ENCODE measurements around the gene OMP. TPM values are rescaled to one million over a fixed set of nuclear protein-coding genes. Genes with fewer than 3 reads are reported as not detected.

The OMP gene
- total RNA-seq, 1 donor from 2014 or later: not detected

GRCh38 chr11:77118086-77118485 is 15.4 kb downstream of the OMP start:
- Mint-ChIP-seq H3K9me3 (no peaks in the 10 kb centered on the region), H3K27ac (no peak overlapping the region), H3K4me1 (ENCODE audit: low read depth) (peaks cover 5% of the 10 kb centered on the region), H3K4me3 (ENCODE audit: low read depth) (no peak overlapping the region), H3K36me3 (ENCODE audit: low read depth) (no peaks in the 10 kb centered on the region), H3K27me3 (ENCODE audit: low read depth) (no peaks in the 10 kb centered on the region)
- intact Hi-C loops (cut with micrococcal nuclease): no loop called here
- DNase-seq (ENCODE audit: low spot score): no peak

DNA sequence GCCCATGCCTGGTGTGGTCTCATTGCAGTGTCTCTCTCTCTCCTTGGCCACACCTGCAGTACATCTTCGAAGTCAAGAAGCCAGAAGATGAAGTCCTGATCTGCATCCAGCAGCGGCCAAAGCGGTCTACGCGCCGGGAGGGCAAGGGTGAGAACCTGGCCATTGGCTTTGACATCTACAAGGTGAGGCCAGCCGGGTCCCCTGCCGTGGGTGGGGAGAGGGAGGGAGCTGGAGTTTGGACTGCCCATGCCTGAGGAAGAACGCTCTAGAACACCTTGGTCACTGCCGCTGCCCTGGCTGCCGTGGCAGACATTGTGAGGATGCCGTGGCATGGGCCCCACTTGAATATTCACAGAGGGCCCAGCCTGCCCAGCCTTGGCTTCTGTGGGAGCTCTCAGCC is 16.3 kb downstream of the OMP start:
- intact Hi-C loops (cut with micrococcal nuclease): no loop called here
- no peak overlapping the region for H3K27ac Mint-ChIP-seq
- H3K4me3 Mint-ChIP-seq (ENCODE audit: low read depth): no peak overlapping the region
- H3K9me3 Mint-ChIP-seq: no peaks in the 10 kb centered on the region
- no peaks in the 10 kb centered on the region for H3K36me3 Mint-ChIP-seq (ENCODE audit: low read depth)
- H3K4me1 Mint-ChIP-seq (ENCODE audit: low read depth): peaks cover 2% of the 10 kb centered on the region
- H3K27me3 Mint-ChIP-seq (ENCODE audit: low read depth): no peaks in the 10 kb centered on the region
- no peak for DNase-seq (ENCODE audit: low spot score)

DNA sequence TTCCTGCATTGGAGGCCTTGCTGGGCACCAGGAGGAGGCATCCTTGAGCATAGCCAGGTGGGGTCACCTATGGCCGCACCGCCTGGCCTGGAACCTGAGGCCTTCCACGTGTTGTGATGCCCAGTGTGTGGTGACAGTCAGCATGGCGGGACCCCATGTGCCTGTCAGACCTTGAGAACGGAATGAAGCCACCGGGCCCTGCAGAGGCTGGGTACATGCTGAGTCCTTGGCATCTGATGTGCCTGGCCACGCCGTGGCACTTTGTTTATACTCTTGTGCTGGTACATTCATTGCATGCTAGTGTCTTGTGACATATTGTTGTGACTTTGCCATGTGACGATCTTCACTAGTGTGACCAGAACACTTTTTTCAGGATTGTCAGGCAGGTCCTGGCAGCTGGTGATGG is 16.9 kb downstream of the OMP start:
- no peaks in the 10 kb centered on the region for H3K27me3 Mint-ChIP-seq (ENCODE audit: low read depth)
- H3K36me3 Mint-ChIP-seq (ENCODE audit: low read depth): no peaks in the 10 kb centered on the region
- intact Hi-C loops (cut with micrococcal nuclease): no loop called here
- no peak overlapping the region for H3K27ac Mint-ChIP-seq
- peaks cover 2% of the 10 kb centered on the region for H3K4me1 Mint-ChIP-seq (ENCODE audit: low read depth)
- H3K9me3 Mint-ChIP-seq: no peaks in the 10 kb centered on the region
- H3K4me3 Mint-ChIP-seq (ENCODE audit: low read depth): no peak overlapping the region
- DNase-seq (ENCODE audit: low spot score): no peak

DNA sequence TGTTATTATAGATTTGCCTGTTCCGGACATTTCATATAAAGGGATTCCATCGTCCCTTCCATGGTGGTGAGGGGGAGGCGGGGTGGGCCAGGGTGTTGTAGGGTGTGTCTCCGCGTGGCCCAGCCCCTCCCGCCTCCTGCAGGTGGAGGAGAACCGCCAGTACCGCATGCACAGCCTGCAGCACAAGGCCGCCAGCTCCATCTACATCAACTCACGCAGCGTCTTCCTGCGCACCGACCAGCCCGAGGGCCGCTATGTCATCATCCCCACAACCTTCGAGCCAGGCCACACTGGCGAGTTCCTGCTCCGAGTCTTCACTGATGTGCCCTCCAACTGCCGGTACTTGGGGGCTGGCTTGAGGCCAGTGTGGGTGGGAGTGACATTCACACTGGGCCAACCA is 17.9 kb downstream of the OMP start:
- Mint-ChIP-seq H3K4me1 (ENCODE audit: low read depth) (peaks cover 2% of the 10 kb centered on the region), H3K27ac (no peak overlapping the region), H3K27me3 (ENCODE audit: low read depth) (no peaks in the 10 kb centered on the region), H3K4me3 (ENCODE audit: low read depth) (no peak overlapping the region), H3K36me3 (ENCODE audit: low read depth) (no peaks in the 10 kb centered on the region), H3K9me3 (no peaks in the 10 kb centered on the region)
- DNase-seq (ENCODE audit: low spot score): no peak
- intact Hi-C loops (cut with micrococcal nuclease): no loop called here

DNA sequence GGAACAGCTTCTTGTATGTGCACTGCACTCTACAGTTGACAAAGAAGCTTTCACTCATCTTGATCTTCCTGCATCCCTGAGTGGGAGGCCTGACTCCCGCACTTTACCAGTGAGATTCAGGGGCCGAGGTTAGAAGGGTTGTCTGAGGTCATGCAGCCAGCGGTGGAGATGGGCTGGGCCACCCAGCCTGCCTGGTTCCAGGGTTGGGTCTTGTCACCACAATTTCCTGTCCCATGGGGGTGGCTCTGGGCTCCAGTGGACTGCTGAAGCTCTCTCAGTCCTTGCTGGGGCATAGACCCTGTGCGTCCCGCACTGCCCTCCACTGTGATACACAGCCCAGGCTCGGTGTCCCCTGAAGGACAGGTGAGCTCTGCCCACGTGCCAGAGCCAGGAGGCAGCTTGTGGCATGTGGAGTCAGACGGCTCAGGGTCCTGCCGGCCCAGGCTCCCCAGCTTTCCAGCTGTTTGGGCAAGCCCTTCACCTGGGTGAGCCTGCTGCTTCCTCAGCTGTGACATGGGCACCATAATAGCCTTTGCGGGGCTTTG is 18.5 kb downstream of the OMP start:
- H3K4me1 Mint-ChIP-seq (ENCODE audit: low read depth): peaks cover 2% of the 10 kb centered on the region
- H3K9me3 Mint-ChIP-seq: no peaks in the 10 kb centered on the region
- no peaks in the 10 kb centered on the region for H3K36me3 Mint-ChIP-seq (ENCODE audit: low read depth)
- no peak overlapping the region for H3K4me3 Mint-ChIP-seq (ENCODE audit: low read depth)
- H3K27ac Mint-ChIP-seq: no peak overlapping the region
- no peaks in the 10 kb centered on the region for H3K27me3 Mint-ChIP-seq (ENCODE audit: low read depth)
- intact Hi-C loops (cut with micrococcal nuclease): no loop called here
- no peak for DNase-seq (ENCODE audit: low spot score)

- Mint-ChIP-seq H3K27me3 (ENCODE audit: low read depth) (no peaks in the 10 kb centered on the region), H3K4me1 (ENCODE audit: low read depth) (peaks cover 2% of the 10 kb centered on the region), H3K27ac (no peak overlapping the region), H3K36me3 (ENCODE audit: low read depth) (no peaks in the 10 kb centered on the region), H3K9me3 (no peaks in the 10 kb centered on the region), H3K4me3 (ENCODE audit: low read depth) (no peak overlapping the region)
- intact Hi-C loops (cut with micrococcal nuclease): no loop called here
- DNase-seq (ENCODE audit: low spot score): no peak
Measured at GRCh38 chr11:77121876-77122575, 19.4 kb downstream of the OMP start.

DNA sequence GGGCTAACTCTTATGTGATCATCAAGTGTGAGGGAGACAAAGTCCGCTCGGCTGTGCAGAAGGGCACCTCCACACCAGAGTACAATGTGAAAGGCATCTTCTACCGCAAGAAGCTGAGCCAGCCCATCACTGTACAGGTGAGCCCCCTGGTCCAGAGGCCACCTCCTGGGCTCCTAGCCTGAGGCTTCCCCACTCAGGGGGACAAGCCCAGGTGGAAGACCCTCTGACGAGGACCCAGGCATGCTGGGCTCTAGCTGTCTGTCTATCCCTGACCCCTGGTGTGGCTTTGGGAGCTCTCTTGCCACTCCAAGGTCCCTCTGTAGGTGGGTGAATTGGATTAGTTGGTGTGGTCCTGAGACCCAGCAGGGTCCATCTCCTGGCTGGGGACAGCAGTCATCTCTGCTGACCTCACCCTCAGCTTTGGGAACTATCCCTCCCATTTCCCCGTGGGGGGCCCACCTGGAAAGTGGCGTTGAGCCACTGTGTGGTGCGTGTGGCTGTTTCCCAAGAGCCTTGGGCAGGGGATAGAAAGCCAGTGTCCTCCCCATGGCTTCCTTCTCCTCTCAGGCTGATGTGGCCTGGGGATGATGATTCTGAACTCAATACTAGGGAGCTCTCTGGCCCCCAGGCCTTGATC is 20.1 kb downstream of the OMP start:
- no peaks in the 10 kb centered on the region for H3K9me3 Mint-ChIP-seq
- no peaks in the 10 kb centered on the region for H3K36me3 Mint-ChIP-seq (ENCODE audit: low read depth)
- H3K27ac Mint-ChIP-seq: no peak overlapping the region
- peaks cover 2% of the 10 kb centered on the region for H3K4me1 Mint-ChIP-seq (ENCODE audit: low read depth)
- H3K27me3 Mint-ChIP-seq (ENCODE audit: low read depth): peaks cover 3% of the 10 kb centered on the region
- DNase-seq (ENCODE audit: low spot score): no peak
- intact Hi-C loops (cut with micrococcal nuclease): no loop called here
- no peak overlapping the region for H3K4me3 Mint-ChIP-seq (ENCODE audit: low read depth)

DNA sequence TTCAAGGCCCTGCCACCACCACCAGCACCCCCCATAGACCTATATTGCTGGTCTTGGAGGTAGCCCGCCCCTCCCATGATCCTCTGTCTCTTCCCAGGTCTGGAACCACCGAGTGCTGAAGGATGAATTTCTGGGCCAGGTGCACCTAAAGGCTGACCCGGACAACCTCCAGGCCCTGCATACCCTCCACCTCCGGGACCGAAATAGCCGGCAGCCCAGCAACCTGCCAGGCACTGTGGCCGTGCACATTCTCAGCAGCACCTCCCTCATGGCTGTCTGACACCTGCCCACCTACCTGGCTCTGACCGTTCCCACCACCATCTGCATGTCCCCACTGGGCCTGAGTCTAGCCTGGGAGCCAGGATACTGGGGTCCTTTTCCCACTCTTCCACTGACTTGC is 21.0 kb downstream of the OMP start:
- no peak overlapping the region for H3K4me3 Mint-ChIP-seq (ENCODE audit: low read depth)
- no peak overlapping the region for H3K27ac Mint-ChIP-seq
- no peaks in the 10 kb centered on the region for H3K9me3 Mint-ChIP-seq
- no peak for DNase-seq (ENCODE audit: low spot score)
- no peaks in the 10 kb centered on the region for H3K36me3 Mint-ChIP-seq (ENCODE audit: low read depth)
- intact Hi-C loops (cut with micrococcal nuclease): no loop called here
- peaks cover 2% of the 10 kb centered on the region for H3K4me1 Mint-ChIP-seq (ENCODE audit: low read depth)
- H3K27me3 Mint-ChIP-seq (ENCODE audit: low read depth): peaks cover 5% of the 10 kb centered on the region

GRCh38 chr11:77124041-77124440 is 21.4 kb downstream of the OMP start:
- Mint-ChIP-seq H3K27me3 (ENCODE audit: low read depth) (peaks cover 5% of the 10 kb centered on the region), H3K36me3 (ENCODE audit: low read depth) (no peaks in the 10 kb centered on the region), H3K4me1 (ENCODE audit: low read depth) (peaks cover 2% of the 10 kb centered on the region), H3K4me3 (ENCODE audit: low read depth) (no peak overlapping the region), H3K27ac (no peak overlapping the region), H3K9me3 (no peaks in the 10 kb centered on the region)
- DNase-seq (ENCODE audit: low spot score): no peak
- intact Hi-C loops (cut with micrococcal nuclease): no loop called here

GRCh38 chr11:77124488-77124887 is 21.8 kb downstream of the OMP start:
- Mint-ChIP-seq H3K4me1 (ENCODE audit: low read depth) (peaks cover 2% of the 10 kb centered on the region), H3K36me3 (ENCODE audit: low read depth) (no peaks in the 10 kb centered on the region), H3K27me3 (ENCODE audit: low read depth) (peaks cover 5% of the 10 kb centered on the region), H3K4me3 (ENCODE audit: low read depth) (no peak overlapping the region), H3K9me3 (no peaks in the 10 kb centered on the region), H3K27ac (no peak overlapping the region)
- intact Hi-C loops (cut with micrococcal nuclease): no loop called here
- DNase-seq (ENCODE audit: low spot score): no peak

DNA sequence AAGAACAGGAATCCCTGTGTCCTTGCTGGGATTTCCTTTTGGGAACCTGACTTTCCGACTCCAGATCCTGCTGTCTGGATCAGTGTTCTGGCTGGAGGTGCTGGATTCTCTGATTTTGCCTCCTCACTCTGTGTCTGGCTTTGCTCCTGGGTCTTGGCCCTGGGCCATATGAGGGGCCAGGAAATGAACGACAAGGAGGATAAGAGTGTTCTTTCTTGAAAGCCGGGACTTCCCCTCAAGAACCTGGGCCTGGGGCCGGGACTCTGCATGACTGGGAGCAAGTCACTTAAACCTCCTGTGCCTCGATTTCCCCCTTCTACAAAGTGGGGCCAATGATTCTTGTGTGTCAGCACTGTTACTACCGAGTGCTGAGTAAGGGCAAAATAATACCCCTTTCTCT is 22.6 kb downstream of the OMP start:
- intact Hi-C loops (cut with micrococcal nuclease): no loop called here
- DNase-seq (ENCODE audit: low spot score): no peak
- Mint-ChIP-seq H3K27me3 (ENCODE audit: low read depth) (peaks cover 5% of the 10 kb centered on the region), H3K9me3 (no peaks in the 10 kb centered on the region), H3K27ac (no peak overlapping the region), H3K4me1 (ENCODE audit: low read depth) (peaks cover 2% of the 10 kb centered on the region), H3K4me3 (ENCODE audit: low read depth) (no peak overlapping the region), H3K36me3 (ENCODE audit: low read depth) (no peaks in the 10 kb centered on the region)

- intact Hi-C loops (cut with micrococcal nuclease): no loop called here
- H3K27ac Mint-ChIP-seq: no peak overlapping the region
- H3K4me3 Mint-ChIP-seq (ENCODE audit: low read depth): no peak overlapping the region
- peaks cover 2% of the 10 kb centered on the region for H3K4me1 Mint-ChIP-seq (ENCODE audit: low read depth)
- no peaks in the 10 kb centered on the region for H3K9me3 Mint-ChIP-seq
- no peak for DNase-seq (ENCODE audit: low spot score)
- peaks cover 5% of the 10 kb centered on the region for H3K27me3 Mint-ChIP-seq (ENCODE audit: low read depth)
- H3K36me3 Mint-ChIP-seq (ENCODE audit: low read depth): no peaks in the 10 kb centered on the region
Measured at GRCh38 chr11:77125695-77126094, 23.1 kb downstream of the OMP start.

- H3K27ac Mint-ChIP-seq: no peak overlapping the region
- intact Hi-C loops (cut with micrococcal nuclease): no loop called here
- H3K36me3 Mint-ChIP-seq (ENCODE audit: low read depth): no peaks in the 10 kb centered on the region
- no peak for DNase-seq (ENCODE audit: low spot score)
- H3K4me3 Mint-ChIP-seq (ENCODE audit: low read depth): no peak overlapping the region
- no peaks in the 10 kb centered on the region for H3K9me3 Mint-ChIP-seq
- H3K4me1 Mint-ChIP-seq (ENCODE audit: low read depth): no peaks in the 10 kb centered on the region
- peaks cover 5% of the 10 kb centered on the region for H3K27me3 Mint-ChIP-seq (ENCODE audit: low read depth)
Measured at GRCh38 chr11:77126156-77126775, 23.6 kb downstream of the OMP start.

Measured in activated T-helper 2 cell treated with anti-CD3 and anti-CD28 coated beads, Interferon-gamma antibody, Interleukin-2, Interleukin-4, amounts not matched to agents 10 μg/mL and 5 μg/mL and 100 μg/mL, durations not matched to agents 14 hours and 24 hours and 36 hours (primary cell).